Islet of Langerhans (tissue), 1 donor: ENCODE data around the gene IFI27.
"Not testable (repeated sequence)": the region's sequence is repeated elsewhere in the genome, so short reads cannot be mapped to it uniquely, and the experiment has no call there.

Source experiments
- FAIRE-seq: peaks from one replicate; lab custom pipeline; 2011; peaks lifted over from hg19 to GRCh38; lab: Jason Lieb, UNC

IFI27 gene

GRCh38 chr14:94156143-94156542, 45.6 kb downstream of the IFI27 start:
- FAIRE-seq, result not testable (repeated sequence)

GRCh38 chr14:94157197-94157596, 46.7 kb downstream of the IFI27 start:
- peak; percentile 99 for FAIRE-seq

DNA sequence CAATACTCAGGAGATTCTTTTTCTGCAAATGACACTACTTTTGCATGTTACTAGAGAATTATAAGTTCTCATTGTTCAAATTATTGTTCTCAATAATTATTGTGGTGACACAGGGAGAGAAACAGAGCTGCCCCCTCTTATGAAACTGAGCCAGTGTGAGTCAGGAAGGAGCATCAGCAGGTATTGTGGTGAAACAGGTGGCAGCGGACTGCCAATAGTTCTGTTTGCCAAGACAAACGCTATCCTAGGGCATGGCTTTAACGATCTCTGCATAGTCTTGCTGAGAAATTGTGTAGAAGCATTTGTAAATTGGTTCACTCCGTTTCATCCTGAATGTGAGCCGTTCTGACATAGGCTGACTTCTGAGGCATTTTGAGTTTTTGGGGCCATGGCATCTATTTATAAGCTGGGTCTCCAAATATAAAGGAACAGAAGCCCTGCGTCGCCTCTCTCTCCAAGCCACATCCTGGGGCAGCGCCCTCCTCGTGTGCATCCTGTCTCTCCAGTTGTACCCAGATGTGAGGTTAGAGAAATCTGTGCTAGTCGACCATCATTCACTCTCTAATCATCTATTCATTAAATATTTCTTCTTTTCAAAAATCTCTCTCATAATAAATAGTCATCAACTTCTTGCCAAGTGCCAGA, 47.8 kb downstream of the IFI27 start:
- FAIRE-seq, result no peak

- no peak for FAIRE-seq
Observed at GRCh38 chr14:94161058-94161457, 50.5 kb downstream of the IFI27 start.

- peak; percentile 97 for FAIRE-seq
Observed at GRCh38 chr14:94161981-94162380, 51.4 kb downstream of the IFI27 start.

- FAIRE-seq, result no peak
Observed at GRCh38 chr14:94162466-94162865, 51.9 kb downstream of the IFI27 start.

GRCh38 chr14:94163796-94164195, 53.3 kb downstream of the IFI27 start:
- no peak for FAIRE-seq

DNA sequence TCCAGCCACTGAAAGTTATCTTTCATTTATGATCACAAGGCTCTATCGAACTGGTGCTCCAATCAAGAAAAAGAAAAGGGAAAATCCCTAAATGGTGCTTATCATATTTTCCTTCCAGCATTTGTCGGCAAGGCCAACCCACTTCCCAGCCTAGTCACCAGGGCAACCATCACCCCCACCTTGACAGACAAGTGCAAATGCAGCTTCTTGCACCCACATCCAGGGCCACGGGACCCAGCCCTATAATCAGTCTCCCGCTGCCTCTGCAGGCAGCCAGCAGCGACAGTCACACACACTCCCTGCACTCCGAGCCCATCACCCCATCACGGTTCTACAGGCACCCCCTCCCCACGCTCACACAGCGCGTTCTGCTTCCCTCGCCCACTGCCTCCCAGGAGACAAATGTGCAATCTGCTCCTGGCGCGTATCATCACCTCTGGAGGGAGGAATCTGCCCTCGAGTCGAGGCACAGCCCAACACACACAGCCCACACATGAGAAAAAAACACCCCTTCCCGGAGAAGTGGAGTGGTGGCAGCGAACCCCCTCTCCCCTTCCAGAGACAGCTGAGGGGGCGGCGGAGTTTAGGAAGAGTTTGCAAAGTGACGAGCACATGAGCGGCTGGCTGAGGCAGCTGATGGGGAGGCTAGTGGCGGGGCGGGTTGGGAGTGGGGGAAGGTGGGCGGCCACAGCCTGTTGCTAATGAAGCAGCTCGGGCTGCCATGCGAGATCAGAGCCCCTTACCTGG, 54.3 kb downstream of the IFI27 start:
- no peak for FAIRE-seq

GRCh38 chr14:94165744-94166143, 55.2 kb downstream of the IFI27 start:
- FAIRE-seq, result no peak
